BJ (cell line): ENCODE measurements around the gene NEO1. TPM values are rescaled to one million over a fixed set of nuclear protein-coding genes. Genes with fewer than 3 reads are reported as not detected.

Source experiments
- CTCF ChIA-PET: fragments of 350-600 bp; formaldehyde crosslinking; extraction: SDS; loops from one replicate; lab custom pipeline; 2021; ENCODE audit warnings: antibody characterized with exemption, inconsistent platforms; lab: Yijun Ruan, JAX
- POLR2A ChIA-PET: fragments of 300-600 bp; sonication (Branson Sonifier 250); formaldehyde crosslinking; extraction: SDS; loops from one replicate; lab custom pipeline; 2021; ENCODE audit warnings: antibody characterized with exemption; lab: Charles Lee
- DNase-seq: peaks from one replicate; pipeline ENCODE4 v3.0.0-alpha.2; 2011; ENCODE audit warnings: low read depth
- H3K27me3 ChIP-seq: 2 replicates; pipeline ENCODE4 v1.6.0; 2011; ENCODE audit warnings: low read length; ENCODE audit not compliant: control insufficient read depth, insufficient read depth
- H3K36me3 ChIP-seq: 2 replicates; pipeline ENCODE4 v1.5.1; 2011; ENCODE audit warnings: low read length; ENCODE audit not compliant: control insufficient read depth, insufficient read depth
- H3K4me3 ChIP-seq: 2 replicates; pipeline ENCODE4 v1.5.1; 2011; ENCODE audit warnings: low read depth, mild to moderate bottlenecking, control low read depth, low read length
- CTCF ChIP-seq: IDR thresholded peaks from 2 replicates; pipeline ENCODE4 v1.5.1; 2011; ENCODE audit warnings: low read depth, mild to moderate bottlenecking, control low read depth, inconsistent platforms, low read length, moderate library complexity; ENCODE audit not compliant: insufficient read depth
- polyA plus RNA-seq: library from polyadenylated mRNA; depleted of rRNA; stranded (reverse); fragments of >200 nt; gene quantifications from 2 replicates; pipeline ENCODE4 v1.2.3, GENCODE V29; 2011

Gene NEO1
- polyA plus RNA-seq, 1 experiment = 2.9 TPM

- Histone ChIP-seq H3K27me3 (no peaks in the 10 kb centered on the region), H3K4me3 (no peak overlapping the region), H3K36me3 (no peaks in the 10 kb centered on the region)
- DNase-seq = no peak
- ChIA-PET CTCF (no interaction called here), POLR2A (no interaction called here)
- no peak for TF ChIP-seq CTCF
These were observed 30.1 kb upstream of the NEO1 start for GRCh38 chr15:73022161-73022560.

GRCh38 chr15:73023071-73023470, 29.2 kb upstream of the NEO1 start:
- POLR2A ChIA-PET = no interaction called here
- H3K27me3 ChIP-seq = no peaks in the 10 kb centered on the region
- CTCF ChIA-PET = no interaction called here
- no peak overlapping the region for H3K4me3 ChIP-seq
- no peaks in the 10 kb centered on the region for H3K36me3 ChIP-seq
- no peak for DNase-seq
- no peak for TF ChIP-seq CTCF

GRCh38 chr15:73024168-73024567, 28.1 kb upstream of the NEO1 start:
- CTCF ChIA-PET = no interaction called here
- Histone ChIP-seq H3K27me3 (peaks cover 2% of the 10 kb centered on the region), H3K36me3 (no peaks in the 10 kb centered on the region), H3K4me3 (no peak overlapping the region)
- POLR2A ChIA-PET = no interaction called here
- TF ChIP-seq CTCF = no peak
- no peak for DNase-seq

- POLR2A ChIA-PET = no interaction called here
- Histone ChIP-seq H3K36me3 (no peaks in the 10 kb centered on the region), H3K4me3 (no peak overlapping the region), H3K27me3 (peaks cover 2% of the 10 kb centered on the region)
- no peak for TF ChIP-seq CTCF
- CTCF ChIA-PET = interaction anchor here (0.6 kb wide), 1 partner anchor 56 kb away, joined by 3 read pairs; no protein-coding TSS in a partner anchor
- DNase-seq = no peak
These were observed 25.7 kb upstream of the NEO1 start for GRCh38 chr15:73026511-73027054.

- POLR2A ChIA-PET = no interaction called here
- no peak for DNase-seq
- CTCF ChIA-PET = no interaction called here
- no peak for TF ChIP-seq CTCF
- Histone ChIP-seq H3K27me3 (peaks cover 2% of the 10 kb centered on the region), H3K4me3 (no peak overlapping the region), H3K36me3 (no peaks in the 10 kb centered on the region)
These were observed 24.2 kb upstream of the NEO1 start for GRCh38 chr15:73028031-73028430.
